GM12878 (cell line): ENCODE data around the gene SRSF8. TPM values are rescaled to one million over a fixed set of nuclear protein-coding genes. Genes with fewer than 3 reads are reported as not detected.

Source experiments
- ATF7 ChIP-seq: fragments of 450-650 bp; IDR thresholded peaks from 2 replicates; pipeline ENCODE4 v1.6.1; 2016; ENCODE audit warnings: low read depth, mild to moderate bottlenecking
- CBFB ChIP-seq: IDR thresholded peaks from 2 replicates; pipeline ENCODE4 v1.6.1; 2016; ENCODE audit warnings: antibody characterized with exemption, low read depth
- CREM ChIP-seq: IDR thresholded peaks from 2 replicates; pipeline ENCODE4 v1.6.1; 2014; ENCODE audit warnings: antibody characterized with exemption, low read depth
- FOXM1 ChIP-seq: IDR thresholded peaks from 2 replicates; pipeline ENCODE4 v1.6.1; 2012; ENCODE audit warnings: low read depth, mild to moderate bottlenecking, inconsistent platforms, low read length, moderate library complexity
- LARP7 ChIP-seq: fragments of 450-650 bp; IDR thresholded peaks from 2 replicates; pipeline ENCODE4 v1.6.1; 2017; ENCODE audit warnings: mild to moderate bottlenecking
- NFYA ChIP-seq: IDR thresholded peaks from 2 replicates; pipeline ENCODE4 v1.6.1; 2011; ENCODE audit warnings: low read depth, mild to moderate bottlenecking, low read length, improper control_type of control experiment, borderline replicate concordance
- NR2C1 ChIP-seq: fragments of 450-650 bp; IDR thresholded peaks from 2 replicates; pipeline ENCODE4 v1.6.1; 2017; ENCODE audit warnings: antibody characterized with exemption, mild to moderate bottlenecking, moderate library complexity
- PKNOX1 ChIP-seq: fragments of 450-650 bp; IDR thresholded peaks from 2 replicates; pipeline ENCODE4 v1.6.1; 2016; ENCODE audit warnings: mild to moderate bottlenecking
- RBBP5 ChIP-seq: fragments of 200-600 bp; sonication (generic); conservative IDR thresholded peaks from 2 replicates; pipeline ENCODE4 v1.6.1; 2016
- SKIL ChIP-seq: fragments of 450-650 bp; IDR thresholded peaks from 2 replicates; pipeline ENCODE4 v1.6.1; 2017; ENCODE audit warnings: mild to moderate bottlenecking, low read depth, inconsistent platforms; ENCODE audit not compliant: poor library complexity, severe bottlenecking
- SMC3 ChIP-seq: IDR thresholded peaks from 2 replicates; pipeline ENCODE4 v1.6.1; 2011; ENCODE audit warnings: low read length, improper control_type of control experiment, borderline replicate concordance
- SUZ12 ChIP-seq: fragments of 200-600 bp; sonication (generic); IDR thresholded peaks from one replicate; pipeline ENCODE4 v1.6.1; 2018; ENCODE audit warnings: antibody characterized with exemption, mild to moderate bottlenecking; ENCODE audit not compliant: unreplicated experiment
- TCF12 ChIP-seq: IDR thresholded peaks from 2 replicates; pipeline ENCODE4 v1.6.1; 2011; ENCODE audit warnings: low read depth, mild to moderate bottlenecking, low read length
- ZBED1 ChIP-seq: IDR thresholded peaks from 2 replicates; pipeline ENCODE4 v1.6.1; 2016; ENCODE audit warnings: borderline replicate concordance
- polyA plus RNA-seq, 11 experiments: library from polyadenylated mRNA; depleted of rRNA in 4 of 11; unstranded in 6 of 11; stranded (reverse) in 5 of 11; fragments of >200 nt; fragmentation: Nextera tagmentation in 4 of 11; fragmentation: Illumina TruSeq in 1 of 11; extraction: Ambion mirVana in 4 of 11; extraction: Trizol in 1 of 11; gene quantifications; 1 replicate in 1 of 11; 2 replicates in 10 of 11; pipeline versions ENCODE4 v1.2.1 to v1.2.3, GENCODE V29; 2011 to 2016; ENCODE audit warnings: inconsistent platforms in 2 of 11, missing spikeins in 2 of 11, low read depth in 1 of 11
- total RNA-seq, 4 experiments: library from RNA; depleted of rRNA in 3 of 4; stranded (reverse); fragments of >200 nt in 3 of 4; fragmentation: Illumina TruSeq in 1 of 4; extraction: Trizol in 1 of 4; gene quantifications; 2 replicates each; pipeline versions ENCODE4 v1.2.1 to v1.2.3, GENCODE V29; 2013 to 2021

SRSF8 gene
- total and polyA plus RNA-seq, 10 of the 15 experiments (the other 5 are each of a cell fraction or from before 2014, with no cell fraction given), result 14.2 to 43.1 (median 27.1) TPM

GRCh38 chr11:95095858-95096587 is 29.3 kb downstream of the SRSF8 start (continued):
- TF ChIP-seq FOXM1, result peak; percentile 95
- no peak for TF ChIP-seq RBBP5
- TF ChIP-seq CBFB, result no peak
- TF ChIP-seq PKNOX1, result peak; percentile 83
- TF ChIP-seq ZBED1, result peak; percentile 86
- TF ChIP-seq NR2C1, result peak; percentile 25; the same call in 1 of the 2 replicates
- TF ChIP-seq CREM, result peak; percentile 82
- peak; percentile 90 for TF ChIP-seq ATF7
- TF ChIP-seq NFYA, result no peak
- TF ChIP-seq SUZ12, result no peak
- TF ChIP-seq SMC3, result no peak
- no peak for TF ChIP-seq LARP7
- TF ChIP-seq SKIL, result peak; percentile 85
- 0 out of 2 replicates have a peak, but pooled peaks have one; percentile 38 for TF ChIP-seq TCF12
- TF ChIP-seq, all 136 proteins: peak for 46
